Trophoblast cell (in vitro differentiated cells and primary cell): ENCODE data around the gene KPNA4.

Experiments used
- DNase-seq, 2 donors: peaks; one replicate each; pipeline ENCODE4 v3.0.0-alpha.2; 2016
- H2AFZ ChIP-seq: 2 replicates; pipeline ENCODE4 v1.6.1; 2013; ENCODE audit warnings: low read length, moderate library complexity, mild to moderate bottlenecking; ENCODE audit not compliant: insufficient read depth, poor library complexity
- H2AK5ac ChIP-seq: 2 replicates; pipeline ENCODE4 v1.6.1; 2013; ENCODE audit warnings: mild to moderate bottlenecking, low read length
- H2BK120ac ChIP-seq: 2 replicates; pipeline ENCODE4 v1.6.1; 2013; ENCODE audit warnings: low read length, mild to moderate bottlenecking, moderate library complexity; ENCODE audit not compliant: insufficient read depth, poor library complexity
- H2BK12ac ChIP-seq: 2 replicates; pipeline ENCODE4 v1.6.1; 2013; ENCODE audit warnings: mild to moderate bottlenecking, low read length, moderate library complexity
- H2BK5ac ChIP-seq: 2 replicates; pipeline ENCODE4 v1.6.1; 2013; ENCODE audit warnings: low read length, low read depth, moderate library complexity, mild to moderate bottlenecking; ENCODE audit not compliant: poor library complexity
- H3K14ac ChIP-seq: 2 replicates; pipeline ENCODE4 v1.6.1; 2013; ENCODE audit warnings: mild to moderate bottlenecking, low read length
- H3K18ac ChIP-seq: 2 replicates; pipeline ENCODE4 v1.6.1; 2013; ENCODE audit warnings: mild to moderate bottlenecking, low read length
- H3K23ac ChIP-seq: 2 replicates; pipeline ENCODE4 v1.6.1; 2013; ENCODE audit warnings: low read length
- H3K27ac ChIP-seq: 2 replicates; pipeline ENCODE4 v1.5.1; 2013; ENCODE audit warnings: low read depth, mild to moderate bottlenecking, inconsistent platforms, low read length, moderate library complexity
- H3K27me3 ChIP-seq: 2 replicates; pipeline ENCODE4 v1.6.1; 2013; ENCODE audit warnings: inconsistent platforms, mild to moderate bottlenecking, low read length, moderate library complexity; ENCODE audit not compliant: insufficient read depth
- H3K36me3 ChIP-seq, 2 experiments: 1 replicate in 1 of 2; 2 replicates in 1 of 2; pipeline ENCODE4 v1.6.1; 2013; ENCODE audit warnings: low read length in 2 of 2, mild to moderate bottlenecking in 2 of 2, moderate library complexity in 1 of 2; ENCODE audit not compliant: insufficient read depth in 2 of 2, control insufficient read depth in 1 of 2
- H3K4ac ChIP-seq: 2 replicates; pipeline ENCODE4 v1.6.1; 2013; ENCODE audit warnings: low read depth, mild to moderate bottlenecking, low read length, moderate library complexity
- H3K4me1 ChIP-seq, 2 experiments: 1 replicate in 1 of 2; 2 replicates in 1 of 2; pipeline ENCODE4 v1.6.1; 2013; ENCODE audit warnings: low read length in 2 of 2, mild to moderate bottlenecking in 2 of 2, moderate library complexity in 1 of 2; ENCODE audit not compliant: insufficient read depth in 2 of 2, control insufficient read depth in 1 of 2
- H3K4me2 ChIP-seq: 2 replicates; pipeline ENCODE4 v1.6.1; 2013; ENCODE audit warnings: inconsistent platforms, mild to moderate bottlenecking, low read length, moderate library complexity
- H3K4me3 ChIP-seq: 2 replicates; pipeline ENCODE4 v1.5.1; 2013; ENCODE audit warnings: mild to moderate bottlenecking, low read depth, low read length, inconsistent platforms
- H3K79me1 ChIP-seq: one replicate; pipeline ENCODE4 v1.6.1; 2013; ENCODE audit warnings: low read length
- H3K79me2 ChIP-seq: 2 replicates; pipeline ENCODE4 v1.6.1; 2013; ENCODE audit warnings: low read length, mild to moderate bottlenecking; ENCODE audit not compliant: control insufficient read depth, insufficient read depth, poor library complexity
- H3K9ac ChIP-seq: 2 replicates; pipeline ENCODE4 v1.6.1; 2013; ENCODE audit warnings: mild to moderate bottlenecking, low read length
- H3K9me3 ChIP-seq: 2 replicates; pipeline ENCODE4 v1.6.1; 2013; ENCODE audit warnings: low read depth, mild to moderate bottlenecking, control low read depth, inconsistent platforms, low read length; ENCODE audit not compliant: insufficient read depth
- H4K12ac ChIP-seq: 2 replicates; pipeline ENCODE4 v1.6.1; 2013; ENCODE audit warnings: low read depth, mild to moderate bottlenecking, low read length, moderate library complexity
- H4K8ac ChIP-seq: 2 replicates; pipeline ENCODE4 v1.6.1; 2013; ENCODE audit warnings: low read depth, mild to moderate bottlenecking, low read length, moderate library complexity
- H4K91ac ChIP-seq: one replicate; pipeline ENCODE4 v1.6.1; 2013; ENCODE audit warnings: low read depth, mild to moderate bottlenecking, low read length, moderate library complexity
- WGBS: extraction: QIAGEN DNeasy Blood & Tissue Kit; methylation state at CpG from one replicate; pipeline ENCODE4 v1.1.7; 2013; ENCODE audit warnings: missing lambda C conversion rate; ENCODE audit not compliant: insufficient read length, insufficient coverage; ENCODE audit errors: extremely low coverage; 5-methylcytosine and 5-hydroxymethylcytosine counted together

Gene KPNA4

DNA sequence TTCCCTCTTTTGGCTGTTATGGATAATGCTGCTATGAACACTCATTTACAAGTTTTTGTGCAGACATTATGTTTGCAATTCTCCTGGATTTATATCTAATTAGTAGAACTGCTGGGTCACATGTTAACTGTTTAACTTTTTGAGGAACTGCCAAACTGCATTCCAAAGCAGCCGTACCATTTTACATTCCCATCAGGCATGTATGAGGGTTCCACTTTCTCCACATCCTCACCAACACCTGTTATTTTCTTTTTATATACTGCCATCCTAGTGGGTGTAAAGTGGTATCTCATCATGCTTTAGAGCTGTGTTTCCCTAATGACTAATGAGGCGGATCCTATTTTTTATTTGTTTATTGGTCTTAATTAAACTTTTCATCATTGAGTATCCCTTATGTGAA lies 9.2 kb downstream of the KPNA4 start:
- Histone ChIP-seq H3K4me1 (no peaks in the 10 kb centered on the region), H4K8ac (no peak overlapping the region), H3K27ac (no peak overlapping the region), H3K36me3 (no peaks in the 10 kb centered on the region), H2BK12ac (no peak overlapping the region), H3K4me2 (no peak overlapping the region), H3K79me2 (peaks cover 6% of the 10 kb centered on the region), H3K9ac (no peak overlapping the region), H3K4ac (peak overlapping the region; percentile 64), H3K27me3 (no peaks in the 10 kb centered on the region), H2BK5ac (no peak overlapping the region), H2AK5ac (no peak overlapping the region), H4K12ac (no peak overlapping the region), H3K18ac (no peak overlapping the region), H2BK120ac (no peak overlapping the region), H4K91ac (no peak overlapping the region), H3K79me1 (no peaks in the 10 kb centered on the region), H3K9me3 (no peaks in the 10 kb centered on the region), H3K14ac (no peak overlapping the region), H3K4me3 (no peak overlapping the region), H3K23ac (no peak overlapping the region), H2AFZ (no peak overlapping the region)
- no CpG with 5 or more reads among the region's 2 CpGs for WGBS
- no peak for DNase-seq

DNA sequence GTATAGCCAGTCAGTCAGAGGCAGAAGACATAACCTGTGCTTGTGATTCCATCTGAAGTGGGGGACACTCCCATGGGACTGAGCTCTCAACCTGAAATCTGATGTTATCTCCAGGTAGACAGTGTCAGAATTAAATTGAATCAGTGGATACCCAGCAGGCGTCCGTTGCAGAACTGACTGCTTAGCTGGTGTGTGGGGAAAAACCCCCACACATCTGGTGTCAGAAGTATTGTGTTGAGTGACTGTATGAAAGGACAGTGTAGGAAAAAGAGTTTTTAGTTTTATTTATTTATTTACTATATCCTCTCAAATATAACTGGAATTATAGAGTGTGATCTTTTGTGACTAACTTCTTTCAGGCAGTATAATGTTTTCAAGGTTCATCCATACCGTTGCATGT lies 10.4 kb downstream of the KPNA4 start:
- peaks cover 0 to 4% of the 10 kb centered on the region in 2 experiments for H3K36me3 ChIP-seq
- no peak overlapping the region for H2BK5ac ChIP-seq
- no peak overlapping the region for H3K23ac ChIP-seq
- no peak overlapping the region for H2AFZ ChIP-seq
- no peak overlapping the region for H3K9ac ChIP-seq
- H4K12ac ChIP-seq, result no peak overlapping the region
- no peak overlapping the region for H4K8ac ChIP-seq
- H3K4me1 ChIP-seq, result no peaks in the 10 kb centered on the region
- no peak overlapping the region for H2BK120ac ChIP-seq
- no peak overlapping the region for H3K18ac ChIP-seq
- no peak overlapping the region for H2BK12ac ChIP-seq
- H3K27me3 ChIP-seq, result no peaks in the 10 kb centered on the region
- no peaks in the 10 kb centered on the region for H3K79me1 ChIP-seq
- no CpG with 5 or more reads among the region's 3 CpGs for WGBS
- no peaks in the 10 kb centered on the region for H3K9me3 ChIP-seq
- H2AK5ac ChIP-seq, result no peak overlapping the region
- H3K27ac ChIP-seq, result no peak overlapping the region
- no peak overlapping the region for H3K4me2 ChIP-seq
- H3K14ac ChIP-seq, result no peak overlapping the region
- no peak overlapping the region for H4K91ac ChIP-seq
- H3K4ac ChIP-seq, result peak overlapping the region; percentile 67
- DNase-seq, result no peak
- no peak overlapping the region for H3K4me3 ChIP-seq
- peaks cover 6% of the 10 kb centered on the region for H3K79me2 ChIP-seq

DNA sequence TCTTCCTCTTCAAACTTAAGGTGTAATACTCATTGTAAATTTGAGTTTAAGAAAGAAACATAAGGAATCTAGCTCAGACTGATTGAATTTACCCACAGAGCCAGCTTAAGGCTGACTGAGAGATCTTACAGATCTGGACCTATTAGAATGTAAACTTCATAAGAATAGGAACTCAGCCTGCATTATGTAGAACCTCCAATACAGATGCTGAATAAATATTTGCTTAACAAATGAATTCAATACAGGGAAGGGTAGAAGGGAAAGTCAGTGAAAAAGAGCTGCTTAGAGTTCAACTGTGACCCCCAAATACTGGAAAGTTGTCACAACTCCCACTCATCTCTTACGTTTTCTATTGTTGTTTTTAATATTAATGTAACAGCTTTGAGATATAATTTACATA lies 11.5 kb downstream of the KPNA4 start:
- Histone ChIP-seq H3K4me3 (no peak overlapping the region), H3K79me2 (peaks cover 6% of the 10 kb centered on the region), H3K4ac (no peak overlapping the region), H3K9ac (no peak overlapping the region), H2BK12ac (no peak overlapping the region), H2BK5ac (no peak overlapping the region), H3K4me2 (no peak overlapping the region), H3K27ac (no peak overlapping the region), H4K8ac (no peak overlapping the region), H2AK5ac (no peak overlapping the region), H3K9me3 (no peaks in the 10 kb centered on the region), H4K91ac (no peak overlapping the region), H4K12ac (no peak overlapping the region), H3K18ac (no peak overlapping the region), H2AFZ (no peak overlapping the region), H3K4me1 (no peaks in the 10 kb centered on the region), H3K23ac (no peak overlapping the region), H3K27me3 (no peaks in the 10 kb centered on the region), H3K14ac (no peak overlapping the region), H2BK120ac (no peak overlapping the region), H3K79me1 (no peaks in the 10 kb centered on the region), H3K36me3 (peaks cover 0 to 4% of the 10 kb centered on the region in 2 experiments)
- WGBS, result no CpG with 5 or more reads among the region's 1 CpG
- no peak for DNase-seq

DNA sequence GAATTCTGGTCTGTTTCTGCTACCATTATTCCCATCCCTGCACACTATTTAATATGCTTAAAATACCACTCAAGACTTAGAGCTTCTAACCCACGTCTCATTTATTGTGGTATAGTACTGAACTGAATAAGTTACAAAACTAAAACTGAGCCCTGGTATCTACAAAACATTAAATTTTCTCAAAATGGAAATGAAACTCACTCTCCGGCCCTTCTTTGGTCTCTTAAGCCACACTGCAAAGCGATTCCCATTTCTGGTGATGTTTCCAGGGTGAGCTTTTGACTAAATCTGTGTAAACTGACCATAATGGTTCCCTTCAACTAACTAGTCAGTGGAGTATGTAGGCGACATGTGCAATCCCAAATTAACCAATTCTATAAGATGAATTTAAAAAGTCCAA lies 18.6 kb downstream of the KPNA4 start:
- Histone ChIP-seq H3K27ac (no peak overlapping the region), H3K79me1 (no peaks in the 10 kb centered on the region), H3K4me3 (no peak overlapping the region), H2BK120ac (no peak overlapping the region), H3K4me2 (no peak overlapping the region), H3K36me3 (peaks cover 0 to 4% of the 10 kb centered on the region in 2 experiments), H3K18ac (no peak overlapping the region), H3K23ac (no peak overlapping the region), H4K91ac (no peak overlapping the region), H2AK5ac (no peak overlapping the region), H3K9me3 (no peaks in the 10 kb centered on the region), H3K79me2 (peaks cover 2% of the 10 kb centered on the region), H2BK5ac (no peak overlapping the region), H3K14ac (no peak overlapping the region), H4K8ac (no peak overlapping the region), H2BK12ac (no peak overlapping the region), H3K4me1 (no peaks in the 10 kb centered on the region), H3K27me3 (no peaks in the 10 kb centered on the region), H3K4ac (no peak overlapping the region), H2AFZ (no peak overlapping the region), H4K12ac (no peak overlapping the region), H3K9ac (no peak overlapping the region)
- DNase-seq, result no peak
- WGBS, result no CpG with 5 or more reads among the region's 4 CpGs
